Choroid plexus epithelial cell (primary cell): ENCODE results near the gene U2AF2.

Experiments
- DNase-seq: peaks from one replicate; pipeline ENCODE4 v3.0.0-alpha.2; 2010; ENCODE audit warnings: low read depth
- H3K4me3 ChIP-seq: 2 replicates; pipeline ENCODE4 v1.5.1; 2011; ENCODE audit warnings: low read depth, mild to moderate bottlenecking, control low read depth, low read length, moderate library complexity
- CTCF ChIP-seq: conservative IDR thresholded peaks from 2 replicates; pipeline ENCODE4 v1.5.1; 2011; ENCODE audit warnings: low read depth, mild to moderate bottlenecking, control low read depth, inconsistent platforms, low read length, moderate library complexity

The U2AF2 gene

DNA sequence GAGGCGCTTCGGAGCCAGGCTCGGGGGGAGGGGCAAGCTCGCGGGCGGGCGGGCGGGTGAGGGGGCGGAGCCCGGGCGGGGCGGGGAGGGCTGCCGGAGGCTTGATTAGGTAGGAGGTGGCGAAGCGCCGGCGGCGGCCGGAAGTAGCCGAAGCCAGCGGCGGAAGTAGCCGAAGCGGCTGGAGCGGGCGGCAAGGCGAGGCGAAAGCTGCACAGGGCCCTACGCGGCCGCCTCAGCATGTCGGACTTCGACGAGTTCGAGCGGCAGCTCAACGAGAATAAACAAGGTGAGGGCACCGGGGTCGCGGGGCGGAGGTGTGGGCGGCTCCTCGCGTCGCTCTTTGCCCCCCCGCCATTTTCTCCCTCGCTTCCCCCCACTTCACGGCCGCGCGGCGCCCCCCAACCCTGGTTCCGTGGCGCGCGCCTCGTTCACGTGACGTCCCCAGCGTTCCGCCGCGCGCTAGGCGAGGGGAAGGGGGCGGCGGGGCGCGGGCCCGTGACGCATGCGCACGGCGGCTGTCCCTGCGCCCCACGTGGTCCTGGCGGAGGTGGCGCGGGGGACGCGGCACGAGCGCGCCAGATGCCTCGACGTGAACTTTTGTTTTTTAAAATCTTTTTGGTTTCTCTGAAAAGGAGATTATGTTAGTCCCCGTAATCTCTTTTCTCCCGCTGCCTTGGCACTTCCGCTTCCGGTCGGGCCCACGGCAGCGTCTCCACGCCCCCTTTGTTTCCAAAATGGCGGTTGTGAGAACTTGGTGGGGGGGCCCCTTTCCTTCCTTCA lies at the start of gene U2AF2:
Gene U2AF2 (plus strand): TSS at position 168 of the 780 bp plus-strand sequence. CDS start 70 bp downstream, at position 238.
- TF ChIP-seq CTCF: no peak
- peak; percentile 95 for DNase-seq
- H3K4me3 ChIP-seq: peak within 1 kb of the TSS; percentile 96

DNA sequence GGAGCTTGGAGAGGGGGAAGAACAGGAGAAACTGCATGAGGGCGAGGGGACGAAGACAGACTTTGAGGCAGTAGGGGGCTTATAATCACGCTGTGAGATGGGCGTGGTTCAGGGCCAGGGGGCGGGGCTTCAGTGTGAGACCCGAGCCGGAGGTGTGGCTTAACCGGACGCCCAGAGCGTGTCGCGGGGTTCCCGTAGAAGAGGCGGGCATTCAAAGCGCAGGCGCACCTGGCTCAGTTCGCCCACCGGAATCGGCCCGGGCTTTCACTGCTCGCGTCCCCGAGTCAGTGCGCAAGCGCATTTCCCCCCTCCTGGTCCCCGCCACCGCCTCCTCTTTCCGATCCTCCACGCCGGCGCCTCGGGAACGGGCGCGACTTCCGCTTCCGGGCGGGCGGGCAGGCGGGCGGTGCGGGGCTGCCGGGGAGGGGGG lies 49.6 kb upstream of the U2AF2 start:
- H3K4me3 ChIP-seq: peak overlapping the region; percentile 84
- TF ChIP-seq CTCF: no peak
- peak; percentile 98 for DNase-seq

DNA sequence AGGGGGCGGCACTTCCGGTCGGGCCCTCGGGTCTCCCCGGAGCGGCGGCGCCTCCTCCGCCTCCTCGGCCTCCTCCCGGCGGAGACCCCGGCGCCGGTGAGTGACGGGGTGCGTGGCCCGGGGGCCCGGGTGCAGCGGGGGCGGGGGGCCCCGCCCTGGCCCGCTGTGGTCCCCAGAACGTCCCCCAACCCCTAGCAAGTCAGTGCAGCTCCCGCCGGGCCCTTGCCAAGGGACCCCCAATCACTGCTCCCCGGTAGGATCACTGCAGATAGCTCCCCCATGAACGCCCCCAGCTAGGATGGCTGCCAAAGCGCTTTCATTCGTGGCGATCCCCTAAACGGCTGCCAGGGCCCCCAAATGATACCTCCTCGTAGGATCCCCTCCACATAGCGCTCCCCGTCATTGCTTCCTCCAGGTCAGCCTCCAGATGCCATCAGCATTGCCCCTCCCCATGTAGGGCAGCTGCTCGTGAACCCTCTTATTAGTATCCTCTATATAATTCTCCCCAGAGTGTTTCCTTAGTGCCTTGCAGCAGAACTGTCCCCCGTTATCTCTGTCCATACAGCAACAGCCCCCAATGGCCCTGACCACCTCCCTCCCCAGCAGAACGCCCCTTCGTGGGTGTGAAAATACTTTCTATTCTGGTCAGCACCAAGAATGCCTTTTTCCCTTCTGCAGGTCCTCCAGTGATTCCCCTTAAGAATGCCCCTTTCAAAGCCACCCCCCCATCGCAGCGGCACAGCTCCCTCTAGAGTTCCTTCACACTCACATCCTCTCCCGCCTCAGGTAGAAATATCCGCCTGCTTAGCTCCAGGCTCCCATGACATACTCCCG lies 49.0 kb upstream of the U2AF2 start, which contains the start of gene ZNF865:
Gene ZNF865 (plus strand): TSS at position 11 of the 834 bp plus-strand sequence. CDS start 7,972 bp downstream, outside the sequence.
- peak; percentile 95 for DNase-seq
- TF ChIP-seq CTCF: peak; percentile 92
- H3K4me3 ChIP-seq: peak within 1 kb of the TSS; percentile 84

- DNase-seq: no peak
- peak overlapping the region; percentile 84 for H3K4me3 ChIP-seq
- TF ChIP-seq CTCF: no peak
Measured at GRCh38 chr19:55606471-55606787, 48.4 kb upstream of the U2AF2 start.

DNA sequence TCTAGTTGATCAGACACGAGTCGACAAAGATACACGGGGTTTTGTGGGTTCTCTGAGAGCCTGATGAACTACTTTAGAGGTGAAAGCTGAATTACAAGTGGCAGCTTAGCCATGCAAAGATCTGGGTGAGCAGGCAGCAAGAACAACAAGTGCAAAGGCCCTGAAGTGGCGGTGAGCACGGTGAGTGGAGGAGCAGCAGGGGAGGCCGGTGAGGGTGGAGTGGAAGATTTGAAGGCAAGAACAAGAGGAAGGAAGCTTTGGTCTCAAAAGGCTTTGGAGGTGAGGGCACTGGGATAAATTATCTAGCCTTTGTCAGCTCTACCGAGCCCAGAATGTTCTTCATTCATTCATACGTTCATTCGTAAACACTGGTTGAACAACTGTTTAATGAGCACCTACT lies 48.0 kb upstream of the U2AF2 start:
- DNase-seq: no peak
- no peak for TF ChIP-seq CTCF
- H3K4me3 ChIP-seq: peak overlapping the region; percentile 84

DNA sequence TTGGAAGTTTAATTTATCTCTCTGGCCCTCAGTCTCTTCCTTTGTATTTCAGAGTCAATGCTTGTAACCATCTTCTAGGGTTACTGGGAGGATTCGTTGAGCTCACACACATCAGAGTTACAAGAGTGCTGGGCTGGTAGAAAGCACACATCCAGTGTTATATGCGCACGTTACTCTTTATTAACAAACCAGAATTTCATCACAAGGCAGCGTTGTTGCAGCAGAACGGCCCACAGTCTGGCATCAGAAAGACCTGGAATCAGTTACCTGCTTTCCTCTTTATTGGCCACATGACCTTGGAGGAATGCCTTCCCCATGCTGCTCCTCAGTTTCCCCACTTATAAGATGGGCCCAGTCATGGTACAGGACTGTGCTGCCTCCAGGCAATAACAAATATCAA lies 45.5 kb upstream of the U2AF2 start:
- no peak for DNase-seq
- TF ChIP-seq CTCF: no peak
- H3K4me3 ChIP-seq: no peak overlapping the region
